CD14-positive monocyte (primary cell): ENCODE data around the gene COX10. TPM values are rescaled to one million over a fixed set of nuclear protein-coding genes. Genes with fewer than 3 reads are reported as not detected.

ENCODE experiments used
- DNase-seq, 3 donors: peaks; one replicate each; pipeline ENCODE4 v3.0.0-alpha.2; 2011 to 2022
- H2AFZ ChIP-seq: 2 replicates; pipeline ENCODE4 v1.6.0; 2012; ENCODE audit warnings: mild to moderate bottlenecking, low read depth, low read length, inconsistent platforms; ENCODE audit not compliant: insufficient read depth, poor library complexity, severe bottlenecking
- H3K27ac ChIP-seq, 2 donors: 1 replicate in 1 of 2; 2 replicates in 1 of 2; pipeline ENCODE4 v1.5.1; 2012 to 2013; ENCODE audit warnings: low read length in 2 of 2, control low read depth in 1 of 2, inconsistent platforms in 1 of 2, low read depth in 1 of 2, mild to moderate bottlenecking in 1 of 2
- H3K27me3 ChIP-seq, 2 donors: one replicate each; pipeline versions ENCODE4 v1.6.0 to v1.6.1; 2011 to 2013; ENCODE audit warnings: low read length in 2 of 2; ENCODE audit not compliant: control insufficient read depth in 2 of 2, insufficient read depth in 2 of 2
- H3K36me3 ChIP-seq, 2 donors: replicated peaks in 1 of 2; 1 replicate in 1 of 2; 2 replicates in 1 of 2; pipeline versions ENCODE4 v1.5.1 to v1.6.1; 2012 to 2013; ENCODE audit warnings: low read length in 2 of 2, control low read depth in 1 of 2, inconsistent platforms in 1 of 2, mild to moderate bottlenecking in 1 of 2; ENCODE audit not compliant: insufficient read depth in 2 of 2, control insufficient read depth in 1 of 2
- H3K4me1 ChIP-seq, 2 donors: 1 replicate in 1 of 2; 2 replicates in 1 of 2; pipeline versions ENCODE4 v1.5.1 to v1.6.1; 2012 to 2013; ENCODE audit warnings: low read length in 2 of 2, control low read depth in 1 of 2, inconsistent platforms in 1 of 2, mild to moderate bottlenecking in 1 of 2, moderate library complexity in 1 of 2; ENCODE audit not compliant: insufficient read depth in 2 of 2, control insufficient read depth in 1 of 2
- H3K4me2 ChIP-seq: replicated peaks from 2 replicates; pipeline ENCODE3; 2012; ENCODE audit warnings: low read length, moderate library complexity, mild to moderate bottlenecking; ENCODE audit not compliant: poor library complexity, severe bottlenecking; ENCODE audit errors: extremely low read depth
- H3K4me3 ChIP-seq, 3 experiments: fragments of 200-600 bp in 1 of 3; sonication (generic) in 1 of 3; replicated peaks in 1 of 3; 1 replicate in 2 of 3; 2 replicates in 1 of 3; pipeline ENCODE4 v1.5.1; 2011 to 2013; ENCODE audit warnings: low read length in 3 of 3, mild to moderate bottlenecking in 3 of 3, control low read depth in 2 of 3, low read depth in 2 of 3, inconsistent platforms in 1 of 3, moderate library complexity in 1 of 3
- H3K79me2 ChIP-seq: 2 replicates; pipeline ENCODE4 v1.6.0; 2012; ENCODE audit warnings: mild to moderate bottlenecking, control low read depth, inconsistent platforms, low read length, moderate library complexity; ENCODE audit not compliant: insufficient read depth
- H3K9ac ChIP-seq: 2 replicates; pipeline ENCODE4 v1.6.0; 2017; ENCODE audit warnings: low read length, mild to moderate bottlenecking; ENCODE audit not compliant: insufficient read depth, poor library complexity, severe bottlenecking
- H3K9me3 ChIP-seq, 2 donors: replicated peaks in 1 of 2; 1 replicate in 1 of 2; 2 replicates in 1 of 2; pipeline versions ENCODE4 v1.5.1 to v1.6.1; 2012 to 2013; ENCODE audit warnings: low read length in 2 of 2, control low read depth in 1 of 2; ENCODE audit not compliant: control insufficient read depth in 1 of 2, insufficient read depth in 1 of 2
- H4K20me1 ChIP-seq: 2 replicates; pipeline ENCODE4 v1.6.0; 2012; ENCODE audit warnings: mild to moderate bottlenecking, low read length, control low read depth, moderate library complexity; ENCODE audit not compliant: insufficient read depth
- H3K27ac Mint-ChIP-seq, 7 donors: one replicate each; pipeline ENCODE4 v1.8.0; 2020; ENCODE audit warnings: mild to moderate bottlenecking in 7 of 7, mixed read lengths in 7 of 7, moderate library complexity in 6 of 7, inconsistent platforms in 2 of 7
- H3K27me3 Mint-ChIP-seq, 3 donors: one replicate each; pipeline ENCODE4 v1.8.0; 2021 to 2022; ENCODE audit warnings: low read depth in 3 of 3, mild to moderate bottlenecking in 3 of 3, mixed read lengths in 3 of 3, moderate library complexity in 3 of 3, inconsistent platforms in 1 of 3
- H3K36me3 Mint-ChIP-seq, 2 donors: one replicate each; pipeline ENCODE4 v1.8.0; 2020; ENCODE audit warnings: mixed read lengths in 2 of 2, inconsistent platforms in 1 of 2, mild to moderate bottlenecking in 1 of 2
- H3K4me1 Mint-ChIP-seq: one replicate; pipeline ENCODE4 v1.8.0; 2020; ENCODE audit warnings: mild to moderate bottlenecking, mixed read lengths
- H3K4me3 Mint-ChIP-seq, 2 donors: one replicate each; pipeline ENCODE4 v1.8.0; 2020; ENCODE audit warnings: mild to moderate bottlenecking in 2 of 2, mixed read lengths in 2 of 2, moderate library complexity in 1 of 2
- H3K9me3 Mint-ChIP-seq, 7 donors: one replicate each; pipeline ENCODE4 v1.8.0; 2020 to 2022; ENCODE audit warnings: mixed read lengths in 7 of 7, mild to moderate bottlenecking in 6 of 7, moderate library complexity in 6 of 7, inconsistent platforms in 2 of 7
- whole genome bisulfite sequencing: methylation state at CpG from one replicate; pipeline ENCODE4 v1.1.5; 2013; ENCODE audit warnings: missing lambda C conversion rate; ENCODE audit not compliant: insufficient coverage; 5-methylcytosine and 5-hydroxymethylcytosine counted together
- intact Hi-C, 2 donors: fragments of 100-400 bp; cut with micrococcal nuclease; formaldehyde crosslinking; loops; one replicate each; pipeline versions ENCODE4 v1.15.0 to v1.15.1; 2023
- polyA plus RNA-seq, 3 donors: library from polyadenylated mRNA; depleted of rRNA in 1 of 3; unstranded in 2 of 3; stranded (reverse) in 1 of 3; fragments of 300-500 nt in 2 of 3; fragments of >200 nt in 1 of 3; fragmentation: Illumina TruSeq in 2 of 3; gene quantifications; 1 replicate in 2 of 3; 2 replicates in 1 of 3; pipeline ENCODE4 v1.2.3, GENCODE V29; 2012 to 2021
- TF ChIP-seq, protein P1 (sequence below): fragments of 200-600 bp; IDR thresholded peaks from one replicate; pipeline ENCODE4 v1.8.0; 2022; ENCODE audit warnings: antibody characterized with exemption, mild to moderate bottlenecking

COX10 gene
- polyA plus RNA-seq, 3 donors: 8.2 to 15.2 (median 11.3) TPM

DNA sequence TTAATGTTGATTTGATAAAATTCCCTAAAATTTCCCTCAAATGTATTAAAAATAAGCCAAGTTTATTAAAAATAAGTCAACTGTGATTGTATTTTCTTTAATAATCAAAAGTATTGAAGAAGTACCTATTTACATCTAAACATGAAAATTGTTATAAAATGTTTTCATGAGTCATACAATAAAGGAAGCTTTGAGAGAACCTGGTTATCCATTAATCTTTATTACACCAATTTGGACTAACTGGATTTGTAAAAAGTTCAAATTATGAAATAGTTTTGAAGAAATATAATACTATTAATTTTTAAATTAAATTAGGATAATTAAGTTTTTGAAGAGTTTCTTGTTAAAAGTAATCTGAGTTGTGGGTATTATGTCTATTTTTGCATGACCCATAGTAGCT lies 63.8 kb downstream of the COX10 start:
- Mint-ChIP-seq H3K4me3 (no peak overlapping the region), H3K36me3 (peaks cover 0 to 4% of the 10 kb centered on the region in 2 donors), H3K27me3 (peaks cover 0 to 1% (median 0%) of the 10 kb centered on the region in 3 donors), H3K4me1 (no peaks in the 10 kb centered on the region), H3K27ac (no peak overlapping the region), H3K9me3 (peaks cover 0 to 2% (median 0%) of the 10 kb centered on the region in 7 donors)
- Histone ChIP-seq H3K4me2 (no peak overlapping the region), H3K4me3 (no peak overlapping the region), H4K20me1 (no peaks in the 10 kb centered on the region), H3K79me2 (no peaks in the 10 kb centered on the region), H3K36me3 (no peaks in the 10 kb centered on the region), H3K27me3 (no peaks in the 10 kb centered on the region), H3K9ac (no peak overlapping the region), H3K4me1 (no peaks in the 10 kb centered on the region), H2AFZ (no peak overlapping the region), H3K27ac (no peak overlapping the region), H3K9me3 (no peaks in the 10 kb centered on the region)
- TF ChIP-seq, protein P1, sequence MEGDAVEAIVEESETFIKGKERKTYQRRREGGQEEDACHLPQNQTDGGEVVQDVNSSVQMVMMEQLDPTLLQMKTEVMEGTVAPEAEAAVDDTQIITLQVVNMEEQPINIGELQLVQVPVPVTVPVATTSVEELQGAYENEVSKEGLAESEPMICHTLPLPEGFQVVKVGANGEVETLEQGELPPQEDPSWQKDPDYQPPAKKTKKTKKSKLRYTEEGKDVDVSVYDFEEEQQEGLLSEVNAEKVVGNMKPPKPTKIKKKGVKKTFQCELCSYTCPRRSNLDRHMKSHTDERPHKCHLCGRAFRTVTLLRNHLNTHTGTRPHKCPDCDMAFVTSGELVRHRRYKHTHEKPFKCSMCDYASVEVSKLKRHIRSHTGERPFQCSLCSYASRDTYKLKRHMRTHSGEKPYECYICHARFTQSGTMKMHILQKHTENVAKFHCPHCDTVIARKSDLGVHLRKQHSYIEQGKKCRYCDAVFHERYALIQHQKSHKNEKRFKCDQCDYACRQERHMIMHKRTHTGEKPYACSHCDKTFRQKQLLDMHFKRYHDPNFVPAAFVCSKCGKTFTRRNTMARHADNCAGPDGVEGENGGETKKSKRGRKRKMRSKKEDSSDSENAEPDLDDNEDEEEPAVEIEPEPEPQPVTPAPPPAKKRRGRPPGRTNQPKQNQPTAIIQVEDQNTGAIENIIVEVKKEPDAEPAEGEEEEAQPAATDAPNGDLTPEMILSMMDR: no peak
- intact Hi-C loops: no loop called here
- no peak for DNase-seq

DNA sequence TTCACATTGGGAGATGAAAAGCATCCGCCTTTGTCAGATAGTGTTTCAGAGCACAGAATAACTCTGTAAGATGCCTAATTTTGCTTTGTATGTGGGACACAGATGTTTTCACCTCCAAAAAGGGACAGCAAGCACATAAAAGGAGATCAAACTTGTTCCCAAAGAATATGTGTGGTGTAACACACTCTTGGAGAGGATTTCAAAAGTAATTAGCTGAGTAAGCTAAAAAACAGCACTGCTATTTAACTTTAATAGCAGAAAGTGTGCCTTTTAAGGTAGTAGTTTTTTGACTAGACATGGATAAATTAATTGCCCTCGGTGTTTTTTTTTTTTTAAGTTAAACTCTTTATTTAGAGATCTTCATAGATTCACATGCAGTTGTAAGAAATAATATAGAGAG lies 65.2 kb downstream of the COX10 start:
- Histone ChIP-seq H4K20me1 (no peaks in the 10 kb centered on the region), H3K79me2 (no peaks in the 10 kb centered on the region), H3K27me3 (no peaks in the 10 kb centered on the region), H3K9me3 (no peaks in the 10 kb centered on the region), H3K27ac (no peak overlapping the region), H3K36me3 (no peaks in the 10 kb centered on the region), H2AFZ (no peak overlapping the region), H3K4me1 (no peaks in the 10 kb centered on the region), H3K4me3 (no peak overlapping the region), H3K4me2 (no peak overlapping the region), H3K9ac (no peak overlapping the region)
- TF ChIP-seq, protein P1: no peak
- no peak for DNase-seq
- Mint-ChIP-seq H3K9me3 (peaks cover 0 to 2% (median 0%) of the 10 kb centered on the region in 7 donors), H3K4me3 (no peak overlapping the region), H3K36me3 (peaks cover 0 to 4% of the 10 kb centered on the region in 2 donors), H3K4me1 (no peaks in the 10 kb centered on the region), H3K27me3 (peaks cover 0 to 1% (median 0%) of the 10 kb centered on the region in 3 donors), H3K27ac (no peak overlapping the region)
- WGBS: 100% methylated on average over 1 of the region's 2 CpGs
- intact Hi-C loops: no loop called here
